Left ventricle myocardium superior (tissue), 1 donor: ENCODE results near the gene ATF1. TPM values are rescaled to one million over a fixed set of nuclear protein-coding genes. Genes with fewer than 3 reads are reported as not detected.
"Not testable (repeated sequence)": the region's sequence is repeated elsewhere in the genome, so short reads cannot be mapped to it uniquely, and the experiment has no call there.

Experiments used
- ATAC-seq: fragments of 200-7000 bp; cut with Tn5 transposase; one replicate; pipeline ENCODE4 v1.9.1; 2020; ENCODE audit warnings: mild to moderate bottlenecking, moderate library complexity
- DNase-seq: peaks from one replicate; pipeline ENCODE4 v3.0.0-alpha.2; 2020
- intact Hi-C: fragments of 100-400 bp; cut with micrococcal nuclease; formaldehyde crosslinking; loops from one replicate; pipeline ENCODE4 v1.11.0; 2022
- total RNA-seq: library from RNA; stranded (reverse); fragmentation: NEBNext Ultra II Directional; extraction: Animal tissue kit (Norgen Biotek cat#: 25700); gene quantifications from one replicate; pipeline ENCODE4 v1.2.1, GENCODE V29; 2021
- donor health status: DM: no; HTN: yes; CAD: no; lungs with severe emphysema.

ATF1 gene
- total RNA-seq, 1 donor from 2014 or later: 25.9 TPM

- DNase-seq (no peak), ATAC-seq (no peak)
- intact Hi-C loops: no loop called here
These were observed 22.8 kb downstream of the ATF1 start for GRCh38 chr12:50786498-50787231.

- no peak for ATAC-seq
- DNase-seq: no peak
- intact Hi-C loops: no loop called here
These were observed 23.7 kb downstream of the ATF1 start for GRCh38 chr12:50787618-50788017.

- DNase-seq (no peak), ATAC-seq (no peak)
- intact Hi-C loops: no loop called here
These were observed 24.7 kb downstream of the ATF1 start for GRCh38 chr12:50788561-50788960.

- ATAC-seq: no peak
- no peak for DNase-seq
- intact Hi-C loops: no loop called here
These were observed 26.2 kb downstream of the ATF1 start for GRCh38 chr12:50790081-50790480.

GRCh38 chr12:50799908-50800307 lies 36.0 kb downstream of the ATF1 start:
- ATAC-seq: no peak
- intact Hi-C loops: no loop called here

GRCh38 chr12:50803230-50803875 lies 39.5 kb downstream of the ATF1 start:
- DNase-seq: no peak
- intact Hi-C loops: no loop called here
- no peak for ATAC-seq

More at GRCh38 chr12:50799908-50800307, 36.0 kb downstream of the ATF1 start:
- no peak for DNase-seq

- intact Hi-C loops: no loop called here
- peak; percentile 17 for ATAC-seq
- no peak for DNase-seq
These were observed 42.3 kb downstream of the ATF1 start for GRCh38 chr12:50806176-50806575.

- intact Hi-C loops, ATAC-seq, DNase-seq: not testable (repeated sequence)
These were observed 45.2 kb downstream of the ATF1 start for GRCh38 chr12:50809131-50809530.

- intact Hi-C loops, ATAC-seq, DNase-seq: not testable (repeated sequence)
These were observed 51.0 kb downstream of the ATF1 start for GRCh38 chr12:50814921-50815320.

- intact Hi-C loops: no loop called here
- DNase-seq (no peak), ATAC-seq (no peak)
These were observed 56.3 kb downstream of the ATF1 start for GRCh38 chr12:50820177-50820576.

- DNase-seq (no peak), ATAC-seq (no peak)
- intact Hi-C loops: no loop called here
These were observed 58.2 kb downstream of the ATF1 start for GRCh38 chr12:50822082-50822481.

- DNase-seq, ATAC-seq, intact Hi-C loops: not testable (repeated sequence)
These were observed 59.8 kb downstream of the ATF1 start for GRCh38 chr12:50823724-50824123.

GRCh38 chr12:50824914-50825313 lies 61.0 kb downstream of the ATF1 start:
- intact Hi-C loops: loop anchor here (5.0 kb wide), 1 partner anchor 162 kb away; no protein-coding TSS in a partner anchor

GRCh38 chr12:50825372-50825838 lies 61.5 kb downstream of the ATF1 start:
- intact Hi-C loops: loop anchor here (5.0 kb wide), 1 partner anchor 162 kb away; no protein-coding TSS in a partner anchor
- DNase-seq (no peak), ATAC-seq (peak; percentile 81)

More at GRCh38 chr12:50824914-50825313, 61.0 kb downstream of the ATF1 start:
- peak; percentile 47 for ATAC-seq
- no peak for DNase-seq

GRCh38 chr12:50828121-50828520 lies 64.2 kb downstream of the ATF1 start:
- intact Hi-C loops: loop anchor here (5.0 kb wide), 1 partner anchor 159 kb away; no protein-coding TSS in a partner anchor
- ATAC-seq: no peak

GRCh38 chr12:50828886-50829285 lies 65.0 kb downstream of the ATF1 start:
- intact Hi-C loops: loop anchor here (5.0 kb wide), 1 partner anchor 158 kb away; no protein-coding TSS in a partner anchor
- DNase-seq (no peak), ATAC-seq (no peak)

More at GRCh38 chr12:50828121-50828520, 64.2 kb downstream of the ATF1 start:
- no peak for DNase-seq

- DNase-seq, ATAC-seq, intact Hi-C loops: not testable (repeated sequence)
These were observed 69.9 kb downstream of the ATF1 start for GRCh38 chr12:50833801-50834200.

GRCh38 chr12:50839042-50839441 lies 75.1 kb downstream of the ATF1 start:
- intact Hi-C loops: no loop called here

GRCh38 chr12:50840809-50841487 lies 77.0 kb downstream of the ATF1 start:
- intact Hi-C loops: no loop called here
- no peak for DNase-seq
- ATAC-seq: no peak

More at GRCh38 chr12:50839042-50839441, 75.1 kb downstream of the ATF1 start:
- ATAC-seq (no peak), DNase-seq (no peak)
